ENCODE measurements around the gene ILK. TPM values are rescaled to one million over a fixed set of nuclear protein-coding genes. Genes with fewer than 3 reads are reported as not detected.

Gene ILK
- total RNA-seq, 2 donors from 2014 or later, result 125 to 136 TPM

DNA sequence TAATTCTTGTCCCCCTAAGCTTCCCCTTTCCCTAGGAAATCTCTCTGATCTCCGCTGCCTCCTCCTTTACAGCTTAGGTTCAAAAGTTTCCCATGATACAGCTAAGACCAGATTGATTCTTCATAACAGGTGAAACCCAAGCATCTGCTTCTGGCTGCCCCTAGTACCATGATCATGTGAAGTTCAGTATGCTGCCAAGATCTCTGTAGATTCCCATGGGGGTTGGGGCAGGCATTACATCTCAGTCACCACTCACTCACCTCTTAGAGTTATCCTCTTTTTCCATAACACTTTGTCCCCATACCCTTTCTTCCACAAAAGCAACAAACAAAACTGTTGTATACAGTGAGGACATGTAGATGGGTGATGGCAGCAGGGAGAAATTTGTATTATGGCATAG, 44.2 kb upstream of the ILK start:
- Mint-ChIP-seq H3K4me3 (no peak overlapping the region), H3K27me3 (ENCODE audit: insufficient read depth) (no peaks in the 10 kb centered on the region), H3K9me3 (no peaks in the 10 kb centered on the region), H3K4me1 (peaks cover 4% of the 10 kb centered on the region), H3K36me3 (ENCODE audit: low read depth) (no peaks in the 10 kb centered on the region), H3K27ac (no peak overlapping the region)
- TF ChIP-seq, protein P1, sequence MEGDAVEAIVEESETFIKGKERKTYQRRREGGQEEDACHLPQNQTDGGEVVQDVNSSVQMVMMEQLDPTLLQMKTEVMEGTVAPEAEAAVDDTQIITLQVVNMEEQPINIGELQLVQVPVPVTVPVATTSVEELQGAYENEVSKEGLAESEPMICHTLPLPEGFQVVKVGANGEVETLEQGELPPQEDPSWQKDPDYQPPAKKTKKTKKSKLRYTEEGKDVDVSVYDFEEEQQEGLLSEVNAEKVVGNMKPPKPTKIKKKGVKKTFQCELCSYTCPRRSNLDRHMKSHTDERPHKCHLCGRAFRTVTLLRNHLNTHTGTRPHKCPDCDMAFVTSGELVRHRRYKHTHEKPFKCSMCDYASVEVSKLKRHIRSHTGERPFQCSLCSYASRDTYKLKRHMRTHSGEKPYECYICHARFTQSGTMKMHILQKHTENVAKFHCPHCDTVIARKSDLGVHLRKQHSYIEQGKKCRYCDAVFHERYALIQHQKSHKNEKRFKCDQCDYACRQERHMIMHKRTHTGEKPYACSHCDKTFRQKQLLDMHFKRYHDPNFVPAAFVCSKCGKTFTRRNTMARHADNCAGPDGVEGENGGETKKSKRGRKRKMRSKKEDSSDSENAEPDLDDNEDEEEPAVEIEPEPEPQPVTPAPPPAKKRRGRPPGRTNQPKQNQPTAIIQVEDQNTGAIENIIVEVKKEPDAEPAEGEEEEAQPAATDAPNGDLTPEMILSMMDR (conservative IDR thresholded peaks at IDR 0.05), result no peak
- H3K36me3 ChIP-seq (ENCODE audit: control insufficient read depth, insufficient read depth, low read length), result no peaks in the 10 kb centered on the region
- H3K27me3 ChIP-seq (ENCODE audit: control insufficient read depth, insufficient read depth, low read length, poor library complexity, severe bottlenecking), result no peaks in the 10 kb centered on the region
- H3K4me1 ChIP-seq (ENCODE audit: control insufficient read depth, insufficient read depth, low read length), result no peaks in the 10 kb centered on the region
- no peak overlapping the region for H3K9ac ChIP-seq (ENCODE audit: extremely low read depth, low read length, poor library complexity, severe bottlenecking)
- DNase-seq, result no peak
- no peak overlapping the region for H3K4me3 ChIP-seq (ENCODE audit: low read length)
- H3K9me3 ChIP-seq (ENCODE audit: control insufficient read depth, low read length), result no peaks in the 10 kb centered on the region
- 82 to 92% methylated on average over 1 of the region's 1 CpG for WGBS, 2 experiments (ENCODE audit: insufficient coverage in 1 of 2, insufficient read length in 1 of 2)
- H3K27ac ChIP-seq (ENCODE audit: low read depth, low read length), result no peak overlapping the region

DNA sequence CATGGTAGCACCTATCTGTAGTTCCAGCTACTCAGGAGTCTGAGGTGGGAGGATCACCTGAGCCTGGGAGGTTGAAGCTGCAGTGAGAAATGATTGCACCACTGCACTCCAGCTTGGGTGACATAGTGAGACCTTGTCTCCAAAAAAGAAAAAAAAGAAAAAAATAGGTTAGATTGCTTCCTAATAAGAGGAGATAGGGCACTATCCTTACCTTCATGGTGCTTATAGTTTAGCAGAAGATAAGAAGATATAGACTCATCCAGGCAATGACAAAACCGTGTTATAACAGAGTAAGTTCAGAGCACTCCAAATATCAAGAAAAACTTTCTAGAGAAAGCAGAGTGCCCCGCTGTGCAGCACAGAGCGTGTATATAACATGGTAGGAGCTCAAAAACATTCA, 42.3 kb upstream of the ILK start:
- Mint-ChIP-seq H3K9me3 (no peaks in the 10 kb centered on the region), H3K27ac (no peak overlapping the region), H3K36me3 (ENCODE audit: low read depth) (no peaks in the 10 kb centered on the region), H3K4me3 (no peak overlapping the region), H3K27me3 (ENCODE audit: insufficient read depth) (no peaks in the 10 kb centered on the region), H3K4me1 (no peaks in the 10 kb centered on the region)
- H3K27me3 ChIP-seq (ENCODE audit: control insufficient read depth, insufficient read depth, low read length, poor library complexity, severe bottlenecking), result no peaks in the 10 kb centered on the region
- DNase-seq, result no peak
- H3K9me3 ChIP-seq (ENCODE audit: control insufficient read depth, low read length), result no peaks in the 10 kb centered on the region
- no peak overlapping the region for H3K4me3 ChIP-seq (ENCODE audit: low read length)
- H3K9ac ChIP-seq (ENCODE audit: extremely low read depth, low read length, poor library complexity, severe bottlenecking), result no peak overlapping the region
- TF ChIP-seq, protein P1 (conservative IDR thresholded peaks at IDR 0.05), result no peak
- 74 to 97% methylated on average over 2 to 3 of the region's 3 CpGs for WGBS, 2 experiments (ENCODE audit: insufficient coverage in 1 of 2, insufficient read length in 1 of 2)
- no peaks in the 10 kb centered on the region for H3K4me1 ChIP-seq (ENCODE audit: control insufficient read depth, insufficient read depth, low read length)
- no peak overlapping the region for H3K27ac ChIP-seq (ENCODE audit: low read depth, low read length)
- H3K36me3 ChIP-seq (ENCODE audit: control insufficient read depth, insufficient read depth, low read length), result no peaks in the 10 kb centered on the region

DNA sequence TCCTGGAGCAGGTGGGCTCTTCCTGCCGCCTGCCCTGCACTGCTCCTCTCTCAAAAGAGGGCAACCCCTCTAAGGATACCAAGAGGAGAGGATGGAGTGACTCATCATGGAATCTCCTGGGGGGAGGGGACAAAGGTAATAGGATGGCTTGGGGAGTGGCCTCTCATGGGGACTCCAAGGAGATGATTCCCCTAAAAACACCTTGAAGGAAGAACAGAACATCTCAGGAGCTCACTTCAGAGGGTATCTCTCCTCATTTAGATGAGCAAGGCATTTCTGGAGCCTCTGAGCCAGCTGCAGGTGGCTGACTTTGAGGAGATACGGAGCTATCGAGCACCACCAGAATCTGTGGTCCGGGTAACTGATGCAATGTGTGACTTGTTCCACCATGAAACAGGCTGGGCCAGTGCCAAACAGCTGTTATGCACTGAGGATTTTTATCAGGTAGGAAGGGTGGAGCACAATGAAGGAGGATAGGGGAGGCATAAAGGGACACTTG, 40.4 kb upstream of the ILK start:
- TF ChIP-seq, protein P1 (conservative IDR thresholded peaks at IDR 0.05), result no peak
- Histone ChIP-seq H3K27ac (ENCODE audit: low read depth, low read length) (no peak overlapping the region), H3K4me1 (ENCODE audit: control insufficient read depth, insufficient read depth, low read length) (no peaks in the 10 kb centered on the region), H3K4me3 (ENCODE audit: low read length) (no peak overlapping the region), H3K36me3 (ENCODE audit: control insufficient read depth, insufficient read depth, low read length) (no peaks in the 10 kb centered on the region), H3K27me3 (ENCODE audit: control insufficient read depth, insufficient read depth, low read length, poor library complexity, severe bottlenecking) (no peaks in the 10 kb centered on the region), H3K9me3 (ENCODE audit: control insufficient read depth, low read length) (no peaks in the 10 kb centered on the region), H3K9ac (ENCODE audit: extremely low read depth, low read length, poor library complexity, severe bottlenecking) (no peak overlapping the region)
- H3K27me3 Mint-ChIP-seq (ENCODE audit: insufficient read depth), result no peaks in the 10 kb centered on the region
- peaks cover under 1% of the 10 kb centered on the region for H3K4me1 Mint-ChIP-seq
- H3K27ac Mint-ChIP-seq, result no peak overlapping the region
- peak; percentile 54 for DNase-seq
- H3K4me3 Mint-ChIP-seq, result no peak overlapping the region
- no peaks in the 10 kb centered on the region for H3K9me3 Mint-ChIP-seq
- no peaks in the 10 kb centered on the region for H3K36me3 Mint-ChIP-seq (ENCODE audit: low read depth)
- WGBS, 2 experiments (ENCODE audit: insufficient coverage in 1 of 2, insufficient read length in 1 of 2), result 93 to 100% methylated on average over 3 to 4 of the region's 4 CpGs

Measured in endodermal cell (in vitro differentiated cells).